Gastroesophageal sphincter (tissue), 3 donors: ENCODE data around the gene ADGRF1.

ENCODE experiments used
- CTCF ChIP-seq, 4 experiments: fragments of 200-600 bp in 2 of 4; fragments of 450-650 bp in 2 of 4; sonication (generic) in 1 of 4; IDR thresholded peaks; one replicate each; pipeline ENCODE4 v1.5.1; 2017 to 2019; ENCODE audit warnings: antibody characterized with exemption in 4 of 4, mild to moderate bottlenecking in 2 of 4, moderate library complexity in 2 of 4
- EP300 ChIP-seq: sonication (generic); formaldehyde crosslinking; IDR thresholded peaks from one replicate; pipeline ENCODE4 v1.6.1; 2017; ENCODE audit warnings: antibody characterized with exemption, mild to moderate bottlenecking
- POLR2A ChIP-seq, 2 donors: fragments of 450-650 bp; IDR thresholded peaks; one replicate each; pipeline ENCODE4 v1.6.1; 2017; ENCODE audit warnings: antibody characterized with exemption in 2 of 2, mild to moderate bottlenecking in 2 of 2, moderate library complexity in 1 of 2
- POLR2AphosphoS5 ChIP-seq: sonication (generic); formaldehyde crosslinking; IDR thresholded peaks from one replicate; pipeline ENCODE4 v1.6.1; 2017; ENCODE audit warnings: antibody characterized with exemption

DNA sequence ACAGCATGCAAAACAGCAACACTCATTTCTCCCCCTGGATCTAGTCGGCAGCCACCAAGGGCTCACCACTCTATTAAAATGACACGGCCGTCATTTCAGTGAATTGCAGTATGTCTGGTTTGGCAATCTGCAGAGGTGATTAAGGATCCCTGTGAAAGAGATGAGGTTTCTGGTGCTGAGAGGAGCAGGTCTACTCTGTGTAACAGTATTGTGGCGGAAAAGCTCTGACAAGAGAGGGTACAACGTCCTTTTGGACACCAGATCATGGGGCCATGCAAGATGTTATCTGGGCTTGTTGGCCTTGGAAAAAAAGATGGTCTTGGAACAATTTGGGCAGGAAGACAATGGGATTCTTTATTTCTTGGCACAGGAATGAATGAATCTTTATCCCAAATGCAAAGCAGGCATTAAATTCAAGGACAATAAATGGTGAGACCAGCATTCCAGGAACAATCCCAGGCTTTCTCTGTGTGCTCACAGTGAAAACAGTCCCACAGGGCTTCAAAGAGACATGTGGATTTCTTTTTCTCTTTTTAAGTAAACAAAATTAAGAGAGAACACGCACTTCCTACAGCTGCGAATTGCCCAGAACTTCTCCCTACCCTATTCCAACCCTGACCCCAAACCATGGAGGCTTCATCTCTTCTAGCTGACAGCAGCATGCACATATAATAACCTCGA is 33.7 kb upstream of the ADGRF1 start:
- TF ChIP-seq CTCF (IDR thresholded peaks at IDR 0.05) (no peak), POLR2A (IDR thresholded peaks at IDR 0.05) (no peak), POLR2AphosphoS5 (no peak), EP300 (no peak)
